Measurements from ENCODE around the gene PNKP.

Gene PNKP

DNA sequence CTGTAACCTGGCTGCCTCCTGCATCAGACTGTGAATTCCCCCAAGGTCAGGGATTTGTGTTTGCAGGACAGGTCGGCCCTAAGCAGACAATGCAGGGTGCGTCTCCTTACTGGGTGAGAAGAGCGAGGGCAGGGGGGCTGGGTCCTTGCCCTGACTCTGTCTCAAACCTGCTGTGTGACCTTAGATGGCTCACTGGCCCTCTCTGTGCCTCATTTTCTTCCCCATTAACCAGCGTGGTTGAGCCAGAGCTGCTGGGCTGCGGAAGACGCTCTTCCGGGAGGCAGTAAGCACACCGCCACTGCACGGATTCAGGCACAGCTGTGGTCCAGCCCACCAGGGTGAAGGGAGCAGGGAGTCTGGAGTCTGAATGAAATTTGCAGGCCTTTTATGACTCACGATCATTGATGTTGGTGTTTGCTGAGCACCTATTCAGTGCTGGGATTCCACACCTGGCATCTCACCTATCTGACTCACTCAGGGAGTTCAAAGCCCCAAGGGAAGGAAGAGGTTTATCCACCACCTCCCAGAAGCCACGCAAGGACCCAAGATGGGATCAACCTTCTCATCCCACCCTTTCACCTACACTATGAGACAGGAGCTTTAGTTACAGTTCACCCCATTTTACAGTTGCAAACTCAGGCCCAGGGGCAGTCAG is 7.3 kb upstream of the PNKP start:
- no peak for DNase-seq

DNA sequence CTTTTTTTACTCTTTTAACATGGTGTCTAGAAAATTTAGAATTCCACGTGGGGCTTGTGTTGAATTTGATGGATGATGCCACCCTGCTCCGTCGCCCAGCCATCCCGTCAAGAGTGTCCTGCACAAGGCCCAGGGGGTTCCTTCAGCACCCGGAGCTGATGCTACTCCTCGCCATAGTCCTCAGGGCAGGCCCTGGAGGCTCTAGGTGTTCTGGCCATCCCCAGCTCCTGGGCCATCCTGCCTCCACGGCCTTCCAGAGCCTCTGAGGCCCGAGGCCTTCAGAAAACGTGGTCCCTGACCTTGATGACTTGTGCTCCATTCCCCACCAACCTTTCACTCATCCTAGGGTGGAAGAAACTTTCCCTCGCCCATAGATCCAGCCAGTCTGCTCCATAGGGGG is 6.5 kb upstream of the PNKP start:
- DNase-seq = no peak

DNA sequence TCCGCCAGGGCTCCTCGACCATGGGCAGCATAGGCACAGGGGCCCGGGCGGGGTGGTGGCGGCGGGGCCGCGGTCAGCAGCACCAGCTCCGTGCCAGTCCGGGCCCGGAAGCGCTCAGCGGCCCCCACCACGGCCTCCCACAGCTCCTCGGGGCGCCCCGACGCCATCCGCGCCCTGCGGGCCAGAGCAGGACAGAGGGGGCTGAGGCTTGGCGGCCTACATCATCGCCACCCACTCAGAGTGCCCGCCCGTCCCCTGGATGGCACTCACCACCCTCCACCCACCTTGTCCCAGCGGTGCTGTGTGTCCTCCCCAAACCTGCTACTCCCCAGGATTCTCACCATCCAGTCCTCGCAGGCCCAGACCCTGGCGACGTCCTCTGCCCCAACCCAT is 5.7 kb upstream of the PNKP start:
- DNase-seq = no peak

DNA sequence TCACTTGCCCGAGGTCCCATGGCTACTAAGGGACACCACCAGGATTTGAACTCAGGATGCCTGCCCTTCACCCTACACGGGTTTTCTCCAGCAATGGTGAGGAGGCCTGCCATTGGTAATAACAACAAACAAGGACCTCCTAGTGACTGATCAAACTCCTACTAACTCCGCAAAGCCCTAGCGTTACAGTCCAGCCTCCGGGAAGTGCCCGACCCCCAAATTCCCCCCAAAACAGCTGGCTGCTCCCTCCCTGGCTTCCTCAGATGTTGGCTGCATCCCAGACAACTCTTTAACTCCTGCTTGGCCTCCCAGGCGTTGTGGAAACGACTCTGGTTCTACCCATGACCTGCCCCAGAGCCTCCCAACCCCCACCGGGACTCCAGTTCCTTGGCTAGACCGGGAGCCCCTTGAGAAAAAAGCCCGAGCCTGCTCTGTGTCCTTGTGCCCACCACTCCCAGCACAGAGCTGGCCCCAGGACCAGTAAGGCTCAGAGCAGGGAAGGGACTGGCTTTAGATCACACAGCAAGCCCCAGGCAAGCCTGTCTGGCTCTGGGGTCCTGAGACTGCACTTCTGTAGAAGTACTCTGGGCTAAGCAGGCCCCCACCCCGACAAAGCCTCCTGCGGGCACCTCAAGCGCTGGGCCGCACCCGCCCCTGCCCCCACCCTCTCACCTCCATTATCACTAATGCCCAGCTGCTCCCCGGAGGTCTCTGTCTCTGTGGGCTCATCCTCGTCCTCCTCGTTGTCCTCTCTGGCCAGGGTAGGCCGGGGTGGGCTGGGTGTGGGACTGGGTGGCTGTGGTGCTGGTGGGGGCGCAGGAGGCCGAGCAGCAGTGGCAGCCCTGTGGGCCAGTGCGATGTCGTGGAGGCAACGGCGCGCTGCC is 5.1 kb upstream of the PNKP start:
- no peak for DNase-seq

DNA sequence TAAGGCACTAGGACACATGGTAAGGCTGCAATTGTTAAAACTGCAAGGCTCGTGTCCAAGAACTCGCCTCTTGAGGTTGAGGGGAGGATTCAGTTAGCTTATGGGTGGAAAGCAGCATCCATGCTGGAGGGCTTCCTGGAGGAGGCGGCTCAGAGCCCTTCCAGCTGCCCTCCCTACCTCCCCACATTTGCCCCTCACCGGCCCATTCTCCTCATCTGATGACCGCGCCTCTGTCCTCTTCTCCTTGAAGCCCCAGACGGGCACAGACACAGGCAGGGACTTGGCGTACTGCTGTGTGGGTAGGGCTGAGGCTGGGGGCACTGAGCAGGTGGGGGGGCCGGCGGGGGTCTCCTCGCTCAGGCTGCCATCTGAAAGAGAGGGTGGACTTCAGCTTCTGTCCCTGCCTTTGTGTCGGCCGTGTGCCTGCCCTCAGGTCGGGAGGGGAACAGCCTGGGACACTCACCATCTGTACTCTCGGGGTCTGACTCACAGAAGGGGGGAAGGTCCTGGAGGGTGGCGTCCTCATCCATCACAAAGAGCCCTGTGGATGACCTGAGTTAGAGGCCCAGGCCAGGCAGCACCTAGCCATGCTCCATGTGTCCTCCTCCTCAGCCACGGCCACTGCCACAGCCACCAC is 4.1 kb upstream of the PNKP start:
- DNase-seq = no peak

DNA sequence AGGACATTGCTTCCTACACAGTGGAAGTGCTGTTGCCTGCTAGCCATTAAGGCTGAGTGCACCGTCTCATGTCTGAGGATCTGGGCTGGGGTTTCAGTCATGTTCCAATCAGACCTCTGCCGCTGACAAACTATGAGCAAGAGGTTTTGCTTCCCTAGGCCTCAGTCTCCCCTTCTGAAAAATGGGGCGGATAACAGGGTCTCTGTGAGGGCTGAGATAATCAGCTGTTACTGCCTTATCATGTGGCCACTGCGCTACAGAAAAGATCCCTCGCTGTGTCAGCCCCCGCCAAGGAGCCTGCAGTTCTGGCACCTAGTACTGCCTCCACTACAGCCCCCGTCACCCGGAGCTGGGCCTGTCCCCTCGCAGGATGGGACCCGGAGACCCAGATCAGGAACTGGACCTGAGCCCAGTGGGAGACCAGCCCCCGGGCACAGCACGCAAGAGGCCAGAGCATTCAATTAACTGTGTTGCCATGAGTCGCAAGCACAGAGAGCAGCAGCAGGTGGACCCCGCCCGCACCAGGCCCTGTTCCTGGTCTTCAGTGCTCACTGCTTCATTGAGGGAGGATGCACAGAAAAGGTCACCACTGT is 3.0 kb upstream of the PNKP start:
- DNase-seq = no peak

DNA sequence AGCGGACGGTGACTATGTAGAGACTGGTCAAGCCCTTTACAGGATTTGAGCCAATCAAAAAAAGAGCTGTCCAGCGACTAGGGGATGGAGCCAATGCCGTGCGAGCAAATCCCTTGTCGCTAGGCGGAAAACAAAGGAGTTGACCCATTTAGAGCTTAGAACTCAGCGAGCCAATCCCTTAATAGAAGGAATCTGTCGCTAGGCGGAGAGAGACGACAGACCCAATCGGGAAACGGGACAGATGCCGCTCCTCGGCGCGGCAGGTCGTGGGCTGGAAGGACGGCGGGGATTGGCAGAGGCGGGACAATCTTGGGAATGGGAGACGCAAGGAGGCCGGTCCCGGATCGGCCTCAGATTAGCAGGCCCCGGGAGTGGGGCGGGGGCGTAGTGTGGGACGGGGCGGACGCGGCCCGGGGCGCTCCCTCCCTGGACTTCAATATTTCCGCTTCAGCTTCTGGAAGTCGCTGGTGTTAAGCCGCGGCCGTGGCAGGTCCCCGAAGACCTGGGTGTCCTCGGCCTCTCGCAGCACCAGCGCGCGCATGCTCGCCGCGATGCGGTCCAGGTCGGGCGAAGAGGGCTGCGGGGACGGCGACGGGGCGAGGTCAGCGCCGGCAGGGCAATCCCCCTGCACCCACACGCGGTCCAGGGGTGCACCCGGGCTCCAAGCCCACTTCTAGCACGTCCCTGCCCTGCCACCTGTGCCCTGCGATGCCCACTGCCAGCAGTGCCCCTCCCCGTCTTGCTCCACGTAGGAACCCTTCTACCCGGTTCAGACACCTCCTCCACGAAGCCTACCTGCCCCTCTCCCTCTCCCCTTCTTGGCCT is 2.3 kb upstream of the PNKP start:
- DNase-seq = peak; percentile 100

DNA sequence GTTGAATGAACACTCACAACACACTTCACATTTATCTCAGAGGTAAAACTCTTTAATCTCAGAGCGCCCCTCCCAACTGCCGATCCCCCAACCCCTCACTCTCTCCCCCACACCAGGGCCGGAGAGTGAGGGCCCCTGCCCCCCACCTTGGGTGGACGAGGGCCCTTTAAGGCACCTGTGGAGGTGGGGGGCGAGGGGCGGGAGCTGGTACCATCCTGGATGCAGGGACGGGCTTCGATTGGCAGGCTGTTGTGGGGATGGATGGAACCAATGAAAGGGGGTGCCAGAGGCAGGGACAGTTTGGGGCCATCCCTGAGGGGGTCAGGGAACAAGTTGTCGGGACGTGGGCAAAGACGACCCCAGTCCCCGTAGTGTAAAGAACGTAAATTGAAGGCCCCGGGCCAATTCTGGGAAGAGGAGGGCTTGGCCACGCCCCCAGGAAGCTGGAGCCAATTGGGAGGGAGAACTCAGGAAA is 1.7 kb upstream of the PNKP start:
- no peak for DNase-seq

DNA sequence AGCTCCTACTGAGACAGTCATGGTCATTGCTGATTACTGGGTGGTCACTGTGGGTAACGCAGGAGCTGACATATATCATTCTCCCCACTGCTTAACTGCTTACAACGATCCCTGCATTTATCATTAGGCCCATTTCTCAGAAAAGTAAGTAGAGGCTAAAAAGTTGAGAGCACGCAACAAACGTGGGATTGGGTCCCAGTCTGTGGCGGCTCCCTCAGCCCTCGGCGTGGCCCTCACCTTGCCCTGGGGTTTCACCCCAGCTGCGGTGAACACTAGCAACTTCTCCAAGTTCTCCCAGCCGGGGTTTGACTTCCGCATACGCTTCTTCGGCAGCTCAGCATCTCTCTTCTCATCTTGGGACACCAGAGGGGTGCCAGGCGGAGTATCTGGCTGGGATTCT is 2.5 kb downstream of the PNKP start:
- DNase-seq = no peak

DNA sequence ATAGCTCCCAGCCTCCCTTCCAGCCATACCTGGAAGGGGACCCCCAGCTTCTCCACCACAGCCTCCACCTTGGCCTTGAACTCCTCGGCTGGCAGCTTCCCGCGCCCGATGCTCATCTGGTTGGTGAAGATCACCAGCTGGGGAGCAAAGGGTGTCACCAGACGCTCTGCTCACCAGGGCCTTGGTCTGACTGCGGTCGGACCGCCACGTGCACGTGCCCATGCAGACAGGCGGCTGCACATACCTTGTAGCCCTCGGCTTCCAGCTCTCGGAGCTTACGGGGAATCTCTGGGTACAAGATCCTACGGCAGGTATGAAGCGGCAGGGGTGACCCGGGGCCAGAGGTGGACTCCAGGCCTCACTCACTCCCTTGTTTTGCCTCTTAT is 3.4 kb downstream of the PNKP start:
- DNase-seq = no peak

DNA sequence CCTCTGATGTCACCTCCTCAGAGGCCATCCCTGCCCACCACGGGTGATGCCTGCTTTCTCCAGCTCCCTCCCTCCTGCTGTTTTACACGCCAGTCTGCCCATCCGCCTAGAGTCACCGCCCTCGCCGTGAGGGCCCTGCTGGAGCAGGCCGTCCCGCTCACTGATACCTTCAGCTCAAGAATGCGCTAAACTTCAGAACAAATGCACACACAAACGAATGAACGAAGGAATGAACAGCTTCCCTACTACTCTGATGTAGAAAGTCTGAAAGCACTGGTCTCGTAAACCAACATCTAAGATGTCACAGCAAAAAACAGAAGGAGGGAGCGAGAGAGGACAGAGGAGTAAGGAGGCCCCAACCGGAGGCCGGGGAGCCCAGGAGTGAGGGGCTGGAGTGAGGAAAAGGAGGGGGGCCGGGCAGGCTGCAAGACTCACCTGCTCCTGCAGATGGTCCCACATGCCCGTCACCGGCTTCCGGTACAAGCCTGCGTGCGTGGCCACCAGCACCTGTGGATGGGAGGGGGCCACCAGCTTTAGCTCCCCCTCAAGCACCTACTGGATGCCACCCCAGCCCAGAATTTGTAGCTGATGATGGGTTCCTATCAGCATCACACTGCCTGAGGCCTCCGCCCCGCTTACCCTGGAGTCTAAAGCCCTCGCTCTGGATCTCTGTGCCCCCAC is 4.0 kb downstream of the PNKP start:
- no peak for DNase-seq

DNA sequence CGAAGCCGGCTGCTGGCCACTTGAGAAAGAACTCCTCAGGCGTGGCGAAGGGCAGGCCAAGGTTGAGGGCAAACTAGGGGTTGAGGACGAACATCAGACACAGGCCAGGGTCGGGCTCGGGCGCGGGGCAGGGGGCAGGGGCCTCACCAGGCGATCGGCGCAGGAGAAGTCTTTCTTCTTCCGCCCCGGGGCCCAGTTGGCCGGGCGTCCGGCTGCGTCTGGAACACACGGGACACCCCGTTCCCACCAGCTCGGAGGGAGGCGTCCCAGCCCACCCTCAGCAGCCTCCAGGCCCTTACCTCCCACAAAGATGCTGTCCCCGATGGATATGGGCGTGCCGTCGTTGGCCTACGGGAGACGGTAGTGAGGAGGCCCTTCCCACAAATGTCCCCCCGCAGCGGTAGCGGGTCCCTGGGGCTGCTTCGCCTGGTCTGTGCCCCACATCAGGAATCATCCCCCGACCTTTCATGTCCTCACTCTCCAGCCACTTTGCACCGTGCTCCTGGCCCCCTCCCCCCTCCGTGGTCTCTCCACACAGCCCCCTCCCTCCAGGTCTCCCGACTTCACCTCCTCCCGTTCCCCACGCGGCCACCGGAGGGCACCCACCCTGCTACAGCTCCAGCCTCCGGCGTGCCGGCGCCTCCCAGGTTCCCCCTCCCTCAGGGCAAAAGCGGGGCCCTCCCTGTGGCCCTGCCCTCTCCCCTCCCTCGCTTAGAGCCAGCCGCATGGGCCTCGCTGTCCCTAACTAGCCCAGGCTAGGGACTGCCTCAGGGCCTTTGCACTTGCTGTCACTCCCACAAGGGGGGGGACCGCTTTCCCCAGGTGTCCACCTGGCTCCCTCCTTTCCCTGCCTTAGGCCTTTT is 4.8 kb downstream of the PNKP start:
- DNase-seq = no peak

DNA sequence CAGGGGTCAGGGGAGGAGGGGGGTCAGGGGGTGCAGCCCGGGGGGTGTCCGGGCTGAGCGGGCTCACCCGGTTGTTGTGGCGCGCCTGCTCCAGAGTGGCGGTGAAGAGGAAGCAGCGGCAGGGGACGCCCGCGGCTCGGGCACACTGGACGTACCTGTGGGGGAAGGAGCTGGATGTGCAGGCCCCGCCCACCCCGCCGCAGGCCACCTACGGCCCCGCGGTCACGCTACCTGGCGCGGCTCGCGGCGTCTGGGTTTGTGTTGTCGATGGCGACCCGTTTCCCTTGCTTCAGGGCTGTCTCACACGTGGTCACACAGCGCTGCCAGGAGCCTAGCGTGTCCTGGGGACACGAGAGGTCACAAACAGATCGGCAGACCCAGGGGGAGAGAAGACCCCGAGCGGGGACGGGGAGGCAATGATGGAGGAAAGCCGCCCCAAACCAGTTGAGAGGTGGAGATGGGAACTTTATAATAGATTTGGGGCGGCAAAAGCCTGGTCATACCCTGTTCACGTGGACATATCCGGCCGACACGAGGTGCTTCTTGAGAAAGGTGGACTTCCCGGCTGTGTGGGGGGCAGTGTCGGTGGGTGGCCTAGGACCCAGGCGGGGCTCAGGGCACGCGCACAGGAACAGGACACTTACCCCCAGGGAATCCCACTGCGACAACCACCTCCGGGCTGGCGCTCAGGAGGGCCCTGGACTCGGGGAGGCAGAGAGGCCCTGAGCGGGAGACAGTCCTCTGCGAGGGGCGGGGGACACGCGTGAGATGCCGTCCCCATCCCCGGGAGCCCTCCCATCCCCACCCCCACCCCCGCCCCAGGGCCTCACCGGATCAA is 5.6 kb downstream of the PNKP start:
- DNase-seq = no peak

DNA sequence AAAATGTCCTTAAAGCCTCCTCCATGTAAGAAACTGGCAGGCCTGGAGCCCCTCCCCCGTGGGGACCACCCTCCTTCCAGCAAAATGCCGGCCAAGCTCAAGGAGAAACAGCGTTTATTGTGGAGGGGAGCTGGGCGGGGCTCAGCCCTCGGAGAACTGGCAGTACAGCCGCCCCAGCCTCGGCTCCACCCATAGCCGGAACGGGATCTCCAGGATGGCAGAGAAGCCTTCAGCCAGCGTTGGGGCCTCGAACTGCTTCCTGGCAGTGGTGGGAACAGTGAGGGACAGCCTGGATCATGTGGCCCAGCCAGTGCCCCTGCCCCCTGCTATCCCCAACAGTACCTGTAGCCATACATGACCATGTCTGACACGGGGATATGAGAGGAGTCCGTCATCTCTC is 6.3 kb downstream of the PNKP start:
- DNase-seq = no peak

DNA sequence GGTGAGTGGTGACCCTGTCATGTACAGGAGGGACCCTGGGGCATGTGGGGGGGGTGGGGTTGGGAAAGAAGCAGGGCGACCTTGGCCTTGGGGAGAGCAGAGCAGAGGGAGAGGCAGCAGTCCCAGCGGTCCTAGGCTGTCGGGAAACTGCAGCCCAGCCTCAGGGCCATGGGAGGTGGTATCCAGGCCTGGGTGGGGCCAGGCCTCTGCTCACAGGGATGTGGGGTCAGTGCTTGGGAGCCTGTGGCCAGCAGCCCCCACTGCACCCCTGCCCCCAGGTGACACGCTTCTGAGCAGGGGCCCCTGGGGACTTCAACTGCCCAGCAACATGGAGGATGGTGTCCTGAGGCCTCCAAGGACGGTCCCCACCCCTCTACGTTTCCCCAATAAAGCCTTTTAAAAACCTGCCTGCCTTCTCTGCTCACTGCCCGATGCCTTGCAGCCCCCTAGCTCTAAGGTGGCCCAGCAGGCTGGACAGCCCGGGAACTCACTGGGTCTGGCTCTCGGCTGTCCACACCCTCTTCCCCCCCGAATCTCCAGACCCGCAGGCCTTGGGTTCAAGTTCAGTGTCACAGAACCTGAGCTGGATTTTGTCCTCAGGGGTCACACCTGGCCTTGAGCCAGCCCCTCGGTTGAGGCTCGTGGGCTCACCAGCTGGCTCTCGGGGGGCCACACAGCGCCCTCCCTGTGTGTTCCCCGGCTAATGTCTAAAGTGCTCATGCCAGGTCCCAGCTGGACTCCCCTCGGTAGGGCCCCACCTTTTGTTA is 6.9 kb downstream of the PNKP start:
- DNase-seq = no peak

DNA sequence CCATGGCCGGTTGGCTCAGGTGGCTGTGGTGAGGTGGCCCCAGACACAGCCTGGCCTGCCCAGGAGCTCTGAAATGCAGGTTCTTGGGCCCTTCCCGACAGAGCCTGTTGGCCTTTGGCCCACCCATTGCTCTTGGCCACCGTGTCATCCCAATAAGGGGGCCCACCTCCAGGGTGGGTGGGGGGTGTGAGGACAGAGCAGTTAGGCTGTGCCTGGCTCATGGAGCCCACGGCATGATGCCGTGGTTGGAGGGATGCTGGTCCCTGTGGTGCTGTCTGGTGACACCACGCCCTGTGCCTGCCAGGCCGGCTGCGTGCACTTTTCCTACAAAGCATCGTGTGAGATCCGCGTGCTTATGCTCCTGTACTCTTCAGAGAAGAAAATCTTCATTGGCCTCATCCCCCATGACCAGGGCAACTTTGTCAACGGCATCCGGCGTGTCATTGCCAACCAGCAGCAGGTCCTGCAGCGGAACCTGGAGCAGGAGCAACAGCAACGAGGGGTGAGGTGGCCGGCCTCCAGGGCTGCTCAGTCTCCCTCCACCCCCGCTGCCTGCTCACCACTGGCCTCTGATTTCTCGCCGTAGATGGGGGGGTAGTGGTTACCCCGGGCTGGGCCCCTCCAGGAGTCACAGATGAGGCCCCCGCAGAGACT is 7.6 kb downstream of the PNKP start:
- DNase-seq = no peak

DNA sequence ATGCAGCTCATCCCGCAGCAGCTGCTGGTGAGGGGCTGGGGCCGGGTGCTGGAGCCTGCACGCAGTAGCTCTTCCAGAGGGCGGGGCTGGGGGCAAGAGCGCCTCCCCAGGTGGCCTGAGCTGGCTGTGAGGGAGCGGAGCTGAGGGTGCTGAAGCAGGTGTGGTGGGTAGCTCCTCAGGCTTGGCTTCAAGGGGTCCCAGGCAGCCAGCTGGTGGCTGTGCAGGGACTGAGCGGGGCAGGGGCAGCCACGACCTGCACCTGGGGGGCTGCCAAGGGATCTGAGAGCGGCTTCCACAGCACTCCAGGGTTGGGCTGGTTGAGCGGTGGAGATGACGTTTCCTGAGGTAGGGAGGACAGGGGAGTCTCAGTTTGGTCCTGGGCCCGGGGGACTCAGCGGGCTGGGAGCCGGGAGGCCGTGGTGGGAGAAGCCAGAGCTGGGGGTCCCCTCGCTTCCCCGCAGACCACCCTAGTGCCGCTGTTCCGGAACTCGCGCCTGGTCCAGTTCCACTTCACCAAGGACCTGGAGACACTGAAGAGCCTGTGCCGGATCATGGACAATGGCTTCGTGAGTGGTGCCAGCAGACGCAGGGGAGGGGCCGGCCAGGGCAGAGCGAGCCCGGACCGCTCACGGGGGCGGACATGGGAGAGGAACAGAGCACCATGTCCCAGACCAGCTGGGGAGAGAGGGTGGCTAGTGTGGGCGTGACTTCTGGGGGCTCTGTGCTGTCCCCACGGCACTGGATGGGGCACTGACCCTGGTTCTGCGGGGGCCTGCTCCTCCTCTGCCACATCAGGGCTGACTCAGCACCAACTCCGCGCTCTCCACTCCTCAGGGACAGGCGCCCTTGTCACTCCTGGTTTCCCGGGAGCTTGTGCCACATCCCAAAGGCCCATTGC is 9.0 kb downstream of the PNKP start:
- DNase-seq = no peak

DNA sequence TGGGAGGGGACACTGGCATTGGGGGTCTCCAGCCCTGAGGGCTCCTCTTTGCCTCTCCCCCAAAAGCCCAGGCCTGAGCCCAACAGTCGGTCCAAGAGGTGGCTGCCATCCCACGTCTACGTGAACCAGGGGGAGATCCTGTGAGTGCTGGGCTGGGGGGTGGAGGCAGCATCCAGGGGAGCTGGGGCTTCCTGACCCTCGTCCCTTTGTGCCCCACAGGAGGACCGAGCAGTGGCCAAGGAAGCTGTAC is 9.6 kb downstream of the PNKP start:
- DNase-seq = no peak

Measured in NCI-H1436 treated with DMSO at 0.1 percent for 48 hours (cell line).